ENCODE measurements around the gene RFC5. TPM values are rescaled to one million over a fixed set of nuclear protein-coding genes. Genes with fewer than 3 reads are reported as not detected.
"Not testable (repeated sequence)": the region's sequence is repeated elsewhere in the genome, so short reads cannot be mapped to it uniquely, and the experiment has no call there.

The RFC5 gene, protein sequence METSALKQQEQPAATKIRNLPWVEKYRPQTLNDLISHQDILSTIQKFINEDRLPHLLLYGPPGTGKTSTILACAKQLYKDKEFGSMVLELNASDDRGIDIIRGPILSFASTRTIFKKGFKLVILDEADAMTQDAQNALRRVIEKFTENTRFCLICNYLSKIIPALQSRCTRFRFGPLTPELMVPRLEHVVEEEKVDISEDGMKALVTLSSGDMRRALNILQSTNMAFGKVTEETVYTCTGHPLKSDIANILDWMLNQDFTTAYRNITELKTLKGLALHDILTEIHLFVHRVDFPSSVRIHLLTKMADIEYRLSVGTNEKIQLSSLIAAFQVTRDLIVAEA
- 5.7 TPM for total RNA-seq
- long read RNA-seq, transcript RFC5-204 (11 exons, 1,655 nt): major isoform, 23 of 26 reads
- long read RNA-seq, partial matches to known transcripts: 1 of 26 reads
- long read RNA-seq, other reads (novel, unspliced or antisense): 2 of 26 reads

DNA sequence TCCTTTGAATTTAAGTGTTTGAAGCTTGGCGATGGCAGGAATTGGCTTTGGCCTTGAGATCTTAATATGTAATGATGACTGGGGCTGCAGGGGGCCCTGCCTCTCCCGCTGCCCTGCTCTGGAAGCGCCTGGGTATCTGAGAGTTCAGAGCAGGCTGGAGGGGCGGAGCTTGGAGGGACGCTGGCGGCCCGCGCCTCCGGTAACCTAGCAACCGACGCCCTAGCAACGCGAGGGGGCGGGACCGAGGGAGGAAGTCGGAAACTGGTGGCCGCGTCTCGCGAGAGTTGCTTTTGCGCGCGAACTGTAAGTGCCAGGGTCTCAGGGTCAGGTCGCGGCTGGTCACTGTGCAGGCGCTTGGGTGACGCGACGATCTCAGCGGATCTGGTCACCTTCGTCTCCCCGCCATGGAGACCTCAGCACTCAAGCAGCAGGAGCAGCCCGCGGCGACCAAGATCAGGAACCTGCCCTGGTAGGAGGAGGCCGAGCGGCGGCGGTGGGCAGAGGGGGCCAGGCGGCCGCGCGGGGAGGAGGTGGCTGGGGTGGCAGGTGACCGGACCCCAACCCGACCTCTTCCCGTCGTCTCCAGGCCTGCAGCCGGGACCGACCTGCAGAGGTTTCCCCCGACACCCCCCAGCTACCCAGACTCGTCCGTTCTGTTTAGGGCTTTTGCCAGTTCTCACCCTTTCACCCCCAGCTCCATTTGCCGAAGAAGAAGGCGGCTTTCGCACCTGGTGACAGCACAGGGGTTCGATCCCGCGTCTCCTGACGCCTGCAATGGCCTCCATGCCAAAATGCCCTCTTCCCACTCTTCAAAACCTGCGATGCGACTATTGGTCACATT, at the start of gene RFC5:
Gene RFC5 (plus strand): TSS at position 280 of the 841 bp plus-strand sequence. CDS start 125 bp downstream, at position 405.
- DNase-seq (ENCODE audit: low spot score): peak; percentile 99

DNA sequence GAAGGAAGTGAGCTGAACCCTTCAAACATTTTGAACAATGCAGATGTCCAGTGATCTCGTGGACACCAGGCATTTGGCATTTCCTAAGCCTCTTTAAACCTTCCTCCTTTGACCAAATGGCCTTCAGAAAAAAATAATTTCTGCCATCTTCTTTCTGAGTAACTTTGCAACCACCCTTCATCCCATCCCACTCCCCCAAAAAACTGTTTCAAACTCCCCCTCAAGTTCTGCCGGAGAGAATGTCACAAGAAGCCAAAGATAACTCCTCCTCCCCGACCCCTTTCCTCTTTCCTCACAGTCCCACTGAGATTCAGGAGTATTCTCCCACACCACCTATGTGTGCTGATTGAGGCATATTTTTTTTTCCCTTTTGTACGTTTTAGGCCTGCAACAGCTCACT, 49.5 kb upstream of the RFC5 start:
- no peak for DNase-seq (ENCODE audit: low spot score)

DNA sequence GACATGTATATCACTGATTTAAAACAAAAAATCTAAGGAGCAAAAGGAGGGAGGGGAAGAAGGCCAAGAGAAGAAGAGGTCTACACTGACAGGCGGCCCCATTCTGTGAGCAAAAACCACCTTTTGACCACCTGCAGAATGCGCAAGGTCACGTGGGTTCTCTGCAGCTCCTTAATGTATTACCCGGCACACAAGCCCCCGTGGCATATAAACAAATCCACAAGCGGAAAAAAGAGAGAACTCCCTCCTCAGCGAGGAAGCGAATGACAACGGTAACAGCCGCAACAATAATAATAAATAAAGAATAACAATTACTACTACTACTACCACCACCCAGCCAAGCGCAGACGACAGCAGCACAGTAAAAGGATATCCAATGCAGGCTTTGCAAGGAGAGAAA, 49.0 kb upstream of the RFC5 start:
- DNase-seq (ENCODE audit: low spot score): no peak

DNA sequence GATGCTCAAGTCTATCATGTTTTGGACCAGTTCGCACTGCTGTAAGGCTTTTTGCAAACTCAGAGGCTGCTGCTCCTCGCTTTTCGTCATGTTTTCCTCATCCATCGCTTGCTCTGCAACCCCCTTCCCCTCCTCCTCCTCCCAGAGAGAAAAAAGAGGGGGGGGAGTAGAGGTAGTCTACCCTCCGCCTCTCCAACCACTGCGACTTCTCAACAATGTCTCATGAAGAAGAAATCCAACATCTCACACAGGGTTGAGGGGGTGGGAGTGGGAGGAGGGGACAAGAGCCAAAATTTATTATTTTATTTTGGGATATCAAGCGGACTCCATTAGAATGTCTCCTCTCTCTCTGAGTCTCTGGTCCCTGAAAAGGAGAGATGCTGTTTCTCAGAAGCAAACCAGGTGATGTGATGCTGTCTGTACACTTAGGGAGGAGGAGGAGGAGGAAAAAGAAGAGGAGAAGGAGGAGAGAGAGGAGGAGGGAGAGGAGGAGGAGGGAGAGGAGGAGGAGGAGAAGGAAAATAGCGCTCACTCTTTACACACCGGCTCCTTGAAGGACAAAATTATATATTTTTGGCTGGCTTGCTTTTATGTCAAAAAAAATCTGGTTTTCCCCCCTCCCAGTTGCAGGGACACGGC, 48.2 kb upstream of the RFC5 start:
- DNase-seq (ENCODE audit: low spot score): no peak

DNA sequence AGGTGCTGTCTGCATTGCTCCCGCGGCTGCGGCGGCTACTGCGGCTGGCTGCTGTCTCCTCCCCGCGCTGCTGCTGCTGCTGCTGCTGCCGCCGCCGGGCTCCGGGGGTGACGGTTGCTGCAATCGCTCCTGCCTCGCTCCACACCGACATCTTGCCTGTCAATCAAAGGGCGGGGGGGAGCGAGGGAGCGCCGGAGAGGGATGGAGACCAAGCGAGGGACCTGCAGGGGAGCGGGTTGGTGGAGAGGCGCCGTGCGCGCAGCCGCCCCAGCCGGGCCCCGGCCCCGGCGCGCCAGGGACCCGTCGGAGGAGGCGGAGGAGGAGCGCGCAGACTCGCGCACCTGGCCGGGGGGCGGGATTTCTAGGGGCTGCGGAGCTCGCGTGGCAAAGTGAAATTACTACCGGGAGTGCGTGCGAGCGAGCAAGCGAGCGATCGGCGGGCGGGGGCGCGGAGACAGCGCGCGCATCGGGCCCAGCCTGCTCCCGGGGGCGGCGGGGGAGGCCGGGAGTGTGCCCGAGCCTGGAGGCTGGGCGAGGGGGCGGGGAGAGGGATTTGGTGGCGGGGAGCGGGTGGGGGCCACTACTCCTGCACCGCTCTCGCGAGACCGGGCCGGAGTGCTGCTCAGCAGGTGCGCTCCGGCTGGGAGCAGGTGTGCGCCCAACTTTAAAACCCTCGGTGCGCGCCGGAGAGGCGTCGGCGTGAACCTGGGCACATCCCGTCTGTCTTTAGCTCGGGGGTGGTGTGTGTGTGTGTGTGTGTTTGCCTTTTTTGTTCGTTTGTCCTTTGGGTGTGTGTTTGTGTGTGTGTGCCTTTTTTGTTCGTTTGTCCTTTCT, 47.5 kb upstream of the RFC5 start, which contains the start of gene KSR2:
Gene KSR2 (minus strand): TSS at position 165 of the 834 bp plus-strand sequence. CDS start 735 bp downstream, outside the sequence.
- DNase-seq (ENCODE audit: low spot score): no peak

DNA sequence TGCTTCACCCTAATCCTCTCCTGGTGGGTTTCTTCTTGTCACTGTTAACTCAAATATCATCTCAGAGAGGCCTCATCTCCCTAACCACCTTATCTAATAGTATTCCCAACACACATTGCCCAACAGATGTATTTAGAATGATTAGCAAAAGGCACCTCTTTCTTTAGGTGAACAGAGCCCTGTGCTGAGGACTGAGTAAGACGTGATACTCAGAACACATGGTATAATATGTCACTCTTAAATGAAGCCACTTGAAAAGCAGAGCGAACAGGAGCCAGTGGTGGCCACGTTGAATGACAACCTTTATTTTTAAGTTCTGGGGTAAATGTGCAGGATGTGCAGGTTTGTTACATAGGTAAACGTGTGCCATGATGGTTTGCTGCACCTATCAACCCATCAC, 46.2 kb upstream of the RFC5 start:
- DNase-seq (ENCODE audit: low spot score): no peak

DNA sequence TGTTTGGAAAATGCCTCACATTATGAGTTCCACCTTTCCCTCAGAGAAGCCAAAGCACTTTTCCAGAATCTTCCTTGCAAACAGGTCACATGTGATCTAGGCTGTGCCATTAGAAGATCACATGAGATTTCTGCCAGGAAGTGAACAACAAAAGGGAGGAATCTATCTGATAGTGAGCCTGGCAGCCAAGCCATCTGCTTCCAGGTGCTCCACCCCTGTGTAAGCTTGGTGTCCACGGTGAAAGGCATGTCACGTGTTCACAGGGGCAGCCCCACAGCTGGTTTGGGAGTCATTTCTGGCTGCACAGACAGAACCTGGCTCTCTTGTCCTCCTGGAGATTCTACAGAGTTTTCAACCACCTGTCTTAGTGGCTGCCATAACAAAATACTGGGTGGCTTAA, 44.2 kb upstream of the RFC5 start:
- no peak for DNase-seq (ENCODE audit: low spot score)

DNA sequence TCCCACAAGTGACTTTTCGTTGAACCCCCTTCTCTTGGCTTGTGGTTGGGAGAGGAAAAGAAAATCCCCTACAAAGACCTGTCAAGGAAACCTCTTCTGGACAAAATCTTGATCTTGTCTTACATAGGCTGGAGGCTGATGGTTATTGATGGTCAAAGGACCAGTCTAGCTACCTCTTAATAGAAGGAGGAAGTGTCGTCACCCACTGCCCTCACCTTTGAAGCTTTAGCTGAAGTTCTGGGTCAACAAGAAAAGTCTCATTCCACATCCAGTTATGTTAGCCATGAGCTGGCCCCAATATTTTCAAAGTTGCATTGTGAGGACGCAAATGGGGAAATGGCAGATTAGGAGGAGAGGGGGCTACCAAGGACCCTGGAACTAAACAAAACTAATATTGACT, 41.5 kb upstream of the RFC5 start:
- no peak for DNase-seq (ENCODE audit: low spot score)

DNA sequence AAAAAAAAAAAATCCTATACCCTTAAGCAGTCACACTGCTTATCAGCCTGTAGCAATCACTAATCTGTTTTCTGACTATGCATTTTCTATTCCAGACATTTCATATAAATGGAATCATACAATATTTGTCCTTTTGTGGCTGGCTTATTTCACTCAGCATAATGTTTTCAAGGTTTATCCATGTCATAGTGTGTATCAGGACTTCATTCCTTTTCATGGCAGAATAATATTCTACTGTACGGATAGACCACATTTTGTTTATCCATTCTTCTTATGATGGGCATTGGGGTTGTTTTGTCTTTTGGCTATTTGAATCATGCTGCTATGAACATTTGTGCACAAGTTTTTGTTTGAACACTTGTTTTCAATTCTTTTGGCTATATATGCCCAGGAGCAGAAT, 39.1 kb upstream of the RFC5 start:
- DNase-seq (ENCODE audit: low spot score): no peak

DNA sequence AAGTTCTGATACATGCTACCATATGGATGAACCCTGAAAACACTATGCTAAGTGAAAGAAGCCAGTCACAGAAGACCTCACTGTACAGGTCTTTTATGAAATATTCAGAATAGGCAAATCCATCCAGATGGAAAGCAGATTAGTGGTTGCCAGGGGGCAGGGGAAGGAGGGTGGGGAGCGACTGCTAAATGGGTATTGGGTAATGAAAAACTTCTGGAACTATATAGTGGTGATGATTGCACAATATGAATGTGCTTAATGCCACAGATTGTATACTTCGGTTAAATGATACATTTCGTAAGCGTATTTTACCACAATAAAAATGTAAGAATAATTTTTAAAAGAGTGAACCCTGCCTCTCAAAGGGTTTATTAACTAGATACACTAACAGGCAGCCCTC, 35.9 kb upstream of the RFC5 start:
- no peak for DNase-seq (ENCODE audit: low spot score)

DNA sequence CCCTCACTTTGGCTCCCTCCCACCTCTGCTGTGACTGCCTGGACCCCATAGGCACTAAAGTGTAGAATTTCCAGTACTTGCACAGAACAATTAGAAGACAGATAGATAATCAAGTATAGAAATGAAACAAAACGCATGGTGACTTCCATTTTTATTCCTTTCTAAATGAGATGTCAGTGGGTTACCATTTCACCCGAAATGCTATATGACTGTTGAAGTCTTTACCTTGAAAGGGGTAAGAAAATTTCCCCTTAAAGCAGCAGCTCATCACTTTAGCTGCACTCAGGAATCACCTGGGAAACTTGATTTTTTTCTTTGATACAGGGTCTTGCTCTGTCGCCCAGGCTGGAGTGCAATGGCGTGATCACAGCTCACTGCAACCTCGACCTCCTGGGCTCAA, 35.2 kb upstream of the RFC5 start:
- peak; percentile 20 for DNase-seq (ENCODE audit: low spot score)

DNA sequence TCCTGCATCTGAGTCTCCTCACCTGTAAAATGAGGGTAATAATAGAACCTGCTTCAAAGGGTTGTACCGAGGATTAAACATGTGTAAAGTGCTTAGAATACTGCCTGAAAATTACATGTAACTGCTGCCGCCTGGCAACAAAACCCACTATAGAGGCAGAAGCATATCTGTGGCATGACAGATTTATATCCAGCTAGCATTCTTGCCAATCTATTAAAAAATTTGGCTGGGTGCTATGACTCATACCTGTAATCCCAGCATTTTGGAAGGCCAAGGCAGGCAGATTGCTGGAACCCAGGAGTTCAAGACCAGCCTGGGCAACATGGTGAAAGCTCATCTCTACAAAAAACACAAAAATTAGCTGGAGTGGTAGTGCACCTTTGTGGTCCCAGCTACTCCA, 31.3 kb upstream of the RFC5 start:
- no peak for DNase-seq (ENCODE audit: low spot score)

DNA sequence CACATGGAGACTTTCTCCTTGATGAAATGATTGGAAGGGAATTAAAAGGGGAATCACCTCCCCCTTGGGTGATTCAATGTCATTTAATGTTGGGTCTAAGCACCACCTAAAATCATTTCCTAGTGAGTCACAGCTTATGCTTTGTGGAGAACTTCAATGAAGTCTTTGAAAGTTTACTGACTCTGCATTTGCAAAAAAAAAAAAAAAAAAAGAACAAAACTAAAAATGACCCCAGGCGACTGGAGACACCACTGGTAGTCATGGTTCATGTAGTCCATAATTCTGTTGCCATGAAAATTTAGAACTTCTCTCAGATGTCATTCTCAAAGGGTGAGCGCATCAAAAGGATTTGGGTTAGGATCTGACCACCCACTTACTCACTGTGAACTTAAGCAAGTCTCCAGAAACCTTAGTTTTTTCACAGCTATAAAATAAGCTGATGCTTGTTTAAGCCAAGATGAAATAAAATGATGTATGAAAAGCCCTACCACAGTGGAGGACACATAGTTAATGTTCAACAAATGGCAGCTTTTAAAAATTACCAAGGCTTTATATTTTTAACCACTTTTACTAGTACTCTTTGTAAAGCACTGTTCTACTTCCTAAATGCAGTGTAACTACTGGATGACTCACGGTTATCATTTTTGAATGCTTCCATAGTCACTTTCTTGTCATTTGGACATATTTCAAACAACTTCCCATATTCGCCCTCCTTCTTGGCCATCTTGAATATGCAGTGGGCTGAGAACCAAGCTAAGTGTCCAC, 29.6 kb upstream of the RFC5 start:
- no peak for DNase-seq (ENCODE audit: low spot score)

DNA sequence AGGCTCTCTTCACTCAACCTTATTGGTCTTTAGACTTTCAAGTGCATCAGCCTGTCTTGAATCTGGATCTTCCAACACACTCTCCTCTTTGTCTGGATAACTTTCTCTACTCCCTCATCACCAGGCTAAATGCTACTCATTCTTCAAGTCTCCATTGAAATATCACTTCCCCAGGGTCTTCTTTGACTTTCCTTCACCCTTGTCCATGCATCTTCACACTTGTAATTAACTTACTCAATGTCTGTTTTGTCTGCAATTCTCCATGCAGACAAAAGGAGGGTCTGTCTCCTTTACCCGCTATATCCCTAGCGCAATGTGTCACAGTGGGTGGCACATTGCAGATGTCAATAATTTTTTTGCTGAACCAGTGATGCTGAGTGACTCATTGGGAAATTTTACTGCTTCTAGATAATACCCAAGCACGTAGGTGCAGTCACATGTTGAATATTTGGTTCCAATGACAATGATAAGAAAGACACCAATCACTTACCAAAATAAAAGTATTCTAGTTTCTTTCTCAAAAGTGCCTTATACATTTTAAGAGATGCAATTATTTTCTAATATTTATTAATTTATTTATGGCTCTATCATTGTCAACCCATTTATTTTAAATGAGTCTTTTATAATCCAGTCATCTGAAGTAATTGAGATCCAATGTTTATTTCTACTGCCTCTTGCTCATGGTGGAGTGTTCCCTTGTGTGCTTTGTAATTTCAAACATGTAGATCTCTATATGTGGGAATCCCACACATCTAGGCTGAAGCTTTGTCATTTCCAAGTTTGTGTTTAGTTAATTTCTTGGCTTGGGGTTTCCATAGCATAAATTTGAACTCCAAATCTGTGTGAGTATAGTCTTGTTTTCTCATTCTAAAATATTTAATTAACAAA, 21.7 kb upstream of the RFC5 start:
- no peak for DNase-seq (ENCODE audit: low spot score)

DNA sequence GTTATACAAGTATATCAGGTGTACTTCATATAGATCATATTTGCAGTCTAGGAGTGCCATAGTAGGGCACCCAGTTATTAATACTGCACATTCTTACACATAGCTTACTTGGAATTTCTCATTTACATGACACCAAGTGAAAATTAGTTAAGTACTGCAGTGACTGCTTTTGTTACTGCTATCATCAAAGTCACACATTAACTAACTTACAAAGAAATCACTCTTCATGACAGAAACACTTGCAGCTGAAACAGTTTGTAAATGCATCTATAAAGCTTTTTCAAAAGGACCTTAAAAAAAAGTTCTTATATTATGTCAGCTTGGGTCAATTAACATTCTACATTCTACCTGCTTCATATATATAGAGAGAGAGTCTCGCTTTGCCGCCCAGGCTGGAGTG, 17.8 kb upstream of the RFC5 start:
- DNase-seq (ENCODE audit: low spot score): no peak

DNA sequence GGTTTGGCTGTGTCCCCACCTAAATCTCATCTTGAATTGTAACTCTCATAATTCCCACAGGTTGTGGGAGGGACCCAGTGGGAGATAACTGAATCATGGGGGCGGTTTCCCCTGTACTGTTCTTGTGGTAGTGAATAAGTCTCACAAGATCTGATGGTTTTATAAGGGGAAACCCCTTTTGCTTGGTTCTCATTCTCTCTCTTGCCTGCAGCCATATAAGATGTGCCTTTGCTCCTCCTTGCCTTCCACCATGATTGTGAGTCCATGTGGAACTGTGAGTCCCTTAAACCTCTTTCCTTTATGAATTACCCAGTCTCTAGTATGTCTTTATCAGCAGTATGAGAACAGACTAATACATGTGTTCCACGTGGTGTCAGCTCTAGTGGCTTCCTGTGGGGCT, 16.7 kb upstream of the RFC5 start:
- DNase-seq (ENCODE audit: low spot score): not testable (repeated sequence)

DNA sequence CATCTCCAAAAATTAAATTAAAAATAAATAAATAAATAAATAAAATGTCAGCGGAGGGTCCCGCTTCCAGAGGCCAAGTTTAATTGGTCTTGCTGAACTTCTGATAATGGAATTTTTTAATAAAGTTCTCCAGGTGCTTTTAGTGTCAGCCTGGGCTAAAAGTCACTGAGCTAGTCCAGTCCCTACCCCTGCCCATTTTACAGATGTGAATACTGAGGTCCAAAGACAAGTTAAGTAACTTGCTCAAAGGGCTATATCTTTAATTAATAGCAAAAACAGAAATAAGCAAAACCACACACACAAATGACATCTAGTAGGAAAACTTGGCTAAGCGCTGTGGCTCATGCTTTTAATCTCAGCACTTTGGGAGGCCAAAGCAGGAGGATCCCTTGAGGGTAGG, 5.6 kb upstream of the RFC5 start:
- DNase-seq (ENCODE audit: low spot score): no peak

DNA sequence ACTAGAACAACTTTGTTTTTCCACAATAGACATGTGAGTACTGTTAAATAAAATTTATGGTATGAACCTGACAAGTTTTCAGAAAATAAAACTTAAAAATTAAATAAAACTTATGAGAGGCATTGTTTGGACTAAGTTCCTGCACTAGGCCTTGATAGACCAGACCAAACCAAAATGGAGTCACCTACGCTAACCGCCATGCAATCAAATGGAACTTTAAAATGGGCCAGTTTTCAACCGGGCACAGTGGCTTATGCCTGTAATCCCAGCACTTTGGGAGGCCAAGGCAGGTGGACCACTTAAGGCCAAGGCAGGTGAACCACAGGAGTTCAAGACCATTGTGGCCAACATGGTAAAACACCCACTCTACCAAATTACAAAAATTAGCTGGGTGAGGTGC, 5.1 kb upstream of the RFC5 start:
- no peak for DNase-seq (ENCODE audit: low spot score)

DNA sequence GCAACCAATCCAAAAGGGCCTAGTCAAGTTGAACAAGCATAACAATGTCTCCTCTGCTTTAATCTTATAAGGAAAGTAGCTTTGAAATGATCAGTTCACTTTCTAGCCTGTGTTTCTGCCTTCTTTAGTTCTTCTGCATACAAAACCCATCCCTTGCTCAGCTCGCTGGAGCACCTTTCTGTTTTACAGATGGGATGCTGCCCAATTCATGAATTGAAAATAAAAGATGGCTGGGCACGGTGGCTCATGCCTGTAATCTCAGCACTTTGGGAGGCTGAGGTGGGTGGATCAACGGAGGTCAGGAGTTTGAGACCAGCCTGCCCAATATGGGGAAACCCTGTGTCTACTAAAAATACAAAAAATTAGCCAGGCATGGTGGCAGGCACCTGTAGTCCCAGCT, 4.5 kb upstream of the RFC5 start:
- no peak for DNase-seq (ENCODE audit: low spot score)

Data from mesenteric fat pad (tissue), 1 donor.